NOMO-1 treated with dmso at 0.1 percent for 144 hours (cell line): Measurements from ENCODE around the gene SPAG6.

Experiments used
- DNase-seq: peaks from one replicate; lab custom pipeline; 2025; ENCODE audit not compliant: unreplicated experiment; lab: John Stamatoyannopoulos, UW

Gene SPAG6

GRCh38 chr10:22429981-22430421 is 84.7 kb downstream of the SPAG6 start:
- DNase-seq, result no peak

- DNase-seq, result peak; percentile 43
Observed at GRCh38 chr10:22433875-22434274, 88.6 kb downstream of the SPAG6 start.

GRCh38 chr10:22434521-22434920 is 89.2 kb downstream of the SPAG6 start:
- peak; percentile 3 for DNase-seq

- DNase-seq, result no peak
Observed at GRCh38 chr10:22435650-22436049, 90.4 kb downstream of the SPAG6 start.

GRCh38 chr10:22436526-22436892 is 91.2 kb downstream of the SPAG6 start:
- DNase-seq, result peak; percentile 27

- peak; percentile 70 for DNase-seq
Observed at GRCh38 chr10:22436893-22437619, 91.8 kb downstream of the SPAG6 start.

- DNase-seq, result no peak
Observed at GRCh38 chr10:22437620-22438588, 92.6 kb downstream of the SPAG6 start.

GRCh38 chr10:22438711-22439110 is 93.4 kb downstream of the SPAG6 start:
- no peak for DNase-seq

- no peak for DNase-seq
Observed at GRCh38 chr10:22442063-22442462, 96.8 kb downstream of the SPAG6 start.

GRCh38 chr10:22442468-22442867 is 97.2 kb downstream of the SPAG6 start:
- DNase-seq, result no peak

- DNase-seq, result no peak
Observed at GRCh38 chr10:22443175-22443901, 98.0 kb downstream of the SPAG6 start.

GRCh38 chr10:22444219-22444788 is 99.0 kb downstream of the SPAG6 start:
- no peak for DNase-seq

GRCh38 chr10:22445495-22445894 is 100.2 kb downstream of the SPAG6 start:
- DNase-seq, result no peak

- DNase-seq, result no peak
Observed at GRCh38 chr10:22447068-22447467, 101.8 kb downstream of the SPAG6 start.

GRCh38 chr10:22451346-22451745 is 106.0 kb downstream of the SPAG6 start:
- no peak for DNase-seq

- no peak for DNase-seq
Observed at GRCh38 chr10:22453320-22453719, 108.0 kb downstream of the SPAG6 start.

GRCh38 chr10:22453948-22454591 is 108.8 kb downstream of the SPAG6 start:
- no peak for DNase-seq

- no peak for DNase-seq
Observed at GRCh38 chr10:22454634-22455033, 109.3 kb downstream of the SPAG6 start.

- DNase-seq, result no peak
Observed at GRCh38 chr10:22455068-22455857, 110.0 kb downstream of the SPAG6 start.

- DNase-seq, result no peak
Observed at GRCh38 chr10:22456486-22456885, 111.2 kb downstream of the SPAG6 start.
